NT2/D1 (cell line): ENCODE results near the gene MEN1.
A peak's percentile ranks its signal among the peaks of the same experiment; 100 is the strongest.

Source experiments
- DNase-seq: peaks from one replicate; pipeline ENCODE4 v3.0.0-alpha.2; 2011; ENCODE audit warnings: low read depth, low spot score
- H3K27me3 ChIP-seq: 2 replicates; pipeline ENCODE4 v1.6.0; 2011; ENCODE audit warnings: mild to moderate bottlenecking; ENCODE audit not compliant: insufficient read length, insufficient read depth
- H3K36me3 ChIP-seq: 2 replicates; pipeline ENCODE4 v1.6.1; 2011; ENCODE audit warnings: mild to moderate bottlenecking, low read length, mixed read lengths; ENCODE audit not compliant: insufficient read depth, insufficient read length
- H3K4me1 ChIP-seq: 2 replicates; pipeline ENCODE4 v1.5.1; 2011; ENCODE audit not compliant: insufficient read depth, insufficient read length
- H3K4me3 ChIP-seq: 2 replicates; pipeline ENCODE4 v1.5.1; 2011; ENCODE audit warnings: low read depth; ENCODE audit not compliant: insufficient read length
- H3K9ac ChIP-seq: 2 replicates; pipeline ENCODE4 v1.6.0; 2011; ENCODE audit warnings: low read depth; ENCODE audit not compliant: insufficient read length
- H3K9me3 ChIP-seq: 2 replicates; pipeline ENCODE4 v1.5.1; 2011; ENCODE audit warnings: mild to moderate bottlenecking, low read length; ENCODE audit not compliant: insufficient read depth
- SUZ12 ChIP-seq: IDR thresholded peaks from 2 replicates; pipeline ENCODE4 v1.6.1; 2011; ENCODE audit not compliant: insufficient read length, insufficient read depth; ENCODE audit errors: extremely low read depth
- YY1 ChIP-seq: IDR thresholded peaks from 2 replicates; pipeline ENCODE4 v1.6.1; 2011; ENCODE audit not compliant: insufficient read length, insufficient read depth
- ZNF274 ChIP-seq: IDR thresholded peaks from 2 replicates; pipeline ENCODE4 v1.6.1; 2011; ENCODE audit warnings: mild to moderate bottlenecking, low read depth, low read length

MEN1 gene

DNA sequence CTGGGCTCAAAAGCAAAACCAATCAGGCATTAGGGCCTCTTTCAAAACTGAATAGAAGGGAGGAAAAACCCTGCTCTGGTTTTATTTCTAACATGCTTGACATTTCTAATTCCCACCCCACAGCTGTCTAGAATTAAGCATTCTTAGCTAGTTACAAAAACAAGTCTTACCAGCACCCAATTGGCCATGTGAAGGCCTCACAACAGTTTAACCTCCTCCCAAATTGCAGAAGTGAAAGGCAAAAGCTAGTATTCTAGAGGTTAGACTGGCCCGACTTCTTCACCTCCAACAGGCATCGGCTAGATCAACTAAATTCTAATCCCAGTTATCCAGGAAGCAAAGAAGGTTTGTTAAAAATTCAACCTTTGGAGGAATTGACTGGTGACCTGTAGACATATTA, 38.5 kb downstream of the MEN1 start:
- Histone ChIP-seq H3K9ac (no peak overlapping the region), H3K4me1 (peaks cover 8% of the 10 kb centered on the region), H3K9me3 (no peaks in the 10 kb centered on the region), H3K36me3 (peaks cover 99% of the 10 kb centered on the region), H3K4me3 (no peak overlapping the region), H3K27me3 (no peaks in the 10 kb centered on the region)
- DNase-seq, result no peak
- TF ChIP-seq ZNF274, result no peak
- no peak for TF ChIP-seq YY1
- TF ChIP-seq SUZ12, result no peak

DNA sequence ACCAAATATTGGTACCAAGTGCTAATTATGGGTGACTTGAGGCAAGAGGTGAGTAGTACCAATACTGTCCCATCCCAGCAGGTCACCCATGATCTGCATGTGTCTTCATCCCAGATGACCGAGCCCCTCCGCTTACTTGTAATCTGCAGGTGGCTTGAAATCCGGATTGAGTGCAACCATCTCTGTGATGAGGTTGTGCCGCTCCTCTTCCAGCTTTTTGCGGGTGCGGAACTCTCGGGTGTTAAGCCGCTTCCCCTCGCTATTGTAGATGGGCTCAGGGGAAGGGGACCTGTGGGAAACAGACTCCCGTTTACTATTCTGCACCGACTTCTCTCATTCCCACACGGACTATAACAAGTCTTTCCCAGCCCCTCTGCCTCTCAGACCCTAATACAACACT, 40.2 kb downstream of the MEN1 start:
- Histone ChIP-seq H3K27me3 (no peaks in the 10 kb centered on the region), H3K9ac (no peak overlapping the region), H3K36me3 (peaks cover 97% of the 10 kb centered on the region), H3K4me3 (no peak overlapping the region), H3K9me3 (no peaks in the 10 kb centered on the region), H3K4me1 (peaks cover 12% of the 10 kb centered on the region)
- no peak for TF ChIP-seq SUZ12
- no peak for TF ChIP-seq YY1
- no peak for TF ChIP-seq ZNF274
- DNase-seq, result no peak

DNA sequence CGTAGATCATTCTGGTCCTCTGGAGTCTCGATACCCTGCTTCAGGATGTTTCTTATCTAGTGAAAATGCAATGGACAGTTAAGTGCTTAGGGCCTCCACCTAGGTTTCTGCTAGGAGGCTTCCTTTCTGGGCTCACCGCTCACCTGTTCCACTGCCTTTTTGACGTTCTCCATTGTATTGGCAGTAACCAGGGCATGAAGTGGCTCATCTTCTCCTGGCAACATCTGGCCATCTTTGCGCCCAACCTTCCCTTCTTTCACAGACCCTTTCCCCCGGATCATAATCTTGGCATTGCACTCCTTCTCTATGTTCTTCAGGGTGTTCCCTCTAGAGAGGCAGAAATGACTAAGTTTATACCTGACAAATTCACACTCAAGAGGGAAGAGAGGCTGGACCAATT, 41.1 kb downstream of the MEN1 start:
- TF ChIP-seq SUZ12, result no peak
- no peak for TF ChIP-seq YY1
- TF ChIP-seq ZNF274, result no peak
- H3K4me1 ChIP-seq, result peaks cover 16% of the 10 kb centered on the region
- H3K9me3 ChIP-seq, result no peaks in the 10 kb centered on the region
- no peaks in the 10 kb centered on the region for H3K27me3 ChIP-seq
- peaks cover 98% of the 10 kb centered on the region for H3K36me3 ChIP-seq
- no peak overlapping the region for H3K9ac ChIP-seq
- no peak overlapping the region for H3K4me3 ChIP-seq
- DNase-seq, result no peak

DNA sequence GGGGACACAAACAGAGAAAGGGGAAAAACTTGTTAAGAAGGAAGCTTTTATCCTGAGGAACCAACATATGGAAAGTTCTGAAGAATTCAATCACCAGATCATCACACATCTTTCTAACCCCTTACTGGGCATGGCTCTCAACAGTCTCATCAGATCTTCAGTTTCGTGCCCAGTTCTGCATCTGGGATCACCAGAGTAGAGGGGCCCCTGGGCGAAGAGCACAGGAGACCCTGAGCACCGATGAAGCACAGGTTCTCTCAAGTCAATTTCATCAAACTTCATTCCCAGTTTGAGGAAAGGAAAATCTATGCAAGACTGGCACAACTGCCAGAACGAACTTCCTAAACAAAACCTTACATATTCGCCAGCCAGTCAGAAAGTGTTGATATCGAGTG, 42.1 kb downstream of the MEN1 start:
- Histone ChIP-seq H3K9ac (no peak overlapping the region), H3K36me3 (peaks cover 97% of the 10 kb centered on the region), H3K9me3 (no peaks in the 10 kb centered on the region), H3K4me3 (no peak overlapping the region), H3K27me3 (no peaks in the 10 kb centered on the region), H3K4me1 (peaks cover 26% of the 10 kb centered on the region)
- TF ChIP-seq SUZ12 (no peak), ZNF274 (no peak), YY1 (no peak)
- no peak for DNase-seq

DNA sequence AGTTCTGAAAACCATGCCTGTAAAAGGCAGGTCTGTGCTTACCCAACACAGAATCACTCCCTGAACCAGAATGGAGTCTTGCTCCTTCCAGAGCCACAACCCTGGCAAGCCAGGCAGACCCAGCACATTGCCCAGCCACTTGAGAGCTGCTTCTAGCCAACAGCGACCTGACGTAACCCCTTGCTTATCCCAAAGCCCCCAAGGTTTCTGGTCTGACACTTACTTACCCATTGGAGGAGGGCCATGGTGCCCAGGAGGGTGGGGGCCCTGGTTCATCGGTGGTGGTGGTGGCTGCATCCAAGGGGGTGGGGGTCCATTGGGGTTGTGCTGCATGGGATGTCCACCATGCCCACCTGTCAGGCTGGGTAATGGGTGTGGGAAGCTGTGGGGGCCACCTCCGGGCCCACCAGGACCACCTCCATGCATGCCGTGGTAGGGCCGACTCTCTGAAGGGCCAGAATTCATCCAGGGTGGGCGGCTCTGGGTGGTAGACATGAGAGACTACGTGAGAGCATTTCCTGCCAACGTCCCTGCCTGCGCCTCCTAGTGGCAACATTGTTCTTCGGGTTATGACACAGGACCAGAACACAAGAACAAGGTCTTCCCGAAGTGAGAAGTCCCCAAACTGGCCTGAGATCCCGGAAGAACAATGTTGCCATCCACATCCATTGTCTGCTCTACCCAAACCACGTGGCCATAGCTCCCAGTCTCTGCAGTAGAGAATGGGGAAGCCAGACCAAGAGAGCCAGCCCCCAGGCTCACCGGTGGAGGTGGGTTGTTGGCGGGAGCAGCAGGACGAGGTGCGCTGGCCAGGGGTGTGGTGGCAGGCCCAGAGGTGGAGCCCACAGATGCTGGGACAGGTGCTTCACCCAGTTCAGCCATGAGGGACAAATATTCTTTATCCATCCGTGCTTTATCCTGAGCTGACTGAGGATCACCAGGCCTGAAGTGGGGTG, 42.7 kb downstream of the MEN1 start:
- peaks cover 30% of the 10 kb centered on the region for H3K4me1 ChIP-seq
- peaks cover 95% of the 10 kb centered on the region for H3K36me3 ChIP-seq
- H3K4me3 ChIP-seq, result no peak overlapping the region
- DNase-seq, result peak; percentile 68
- no peak overlapping the region for H3K9ac ChIP-seq
- TF ChIP-seq ZNF274 (no peak), SUZ12 (no peak), YY1 (no peak)
- no peaks in the 10 kb centered on the region for H3K9me3 ChIP-seq
- no peaks in the 10 kb centered on the region for H3K27me3 ChIP-seq

DNA sequence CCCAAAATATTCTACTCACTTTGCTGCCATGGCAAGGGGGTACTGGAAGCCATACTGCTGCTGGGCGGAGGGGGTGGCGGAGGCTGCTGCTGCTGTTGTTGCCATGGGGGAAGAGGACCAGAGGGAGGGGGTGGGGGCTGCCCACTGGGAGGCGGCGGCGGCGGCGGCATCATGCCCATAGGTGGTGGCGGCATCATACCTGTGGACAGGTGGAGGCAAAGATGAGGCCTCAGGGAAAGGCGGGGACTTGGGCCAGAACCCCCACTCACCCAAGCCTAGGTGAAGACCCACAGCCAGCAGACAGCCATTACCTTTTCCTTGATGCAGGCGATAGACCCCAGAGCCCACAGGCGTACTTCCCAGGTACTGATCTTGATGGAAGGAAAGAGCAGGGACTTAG, 43.5 kb downstream of the MEN1 start:
- Histone ChIP-seq H3K36me3 (peaks cover 94% of the 10 kb centered on the region), H3K4me1 (peaks cover 36% of the 10 kb centered on the region), H3K27me3 (no peaks in the 10 kb centered on the region), H3K4me3 (no peak overlapping the region), H3K9me3 (no peaks in the 10 kb centered on the region), H3K9ac (no peak overlapping the region)
- TF ChIP-seq YY1 (no peak), ZNF274 (no peak), SUZ12 (no peak)
- no peak for DNase-seq

DNA sequence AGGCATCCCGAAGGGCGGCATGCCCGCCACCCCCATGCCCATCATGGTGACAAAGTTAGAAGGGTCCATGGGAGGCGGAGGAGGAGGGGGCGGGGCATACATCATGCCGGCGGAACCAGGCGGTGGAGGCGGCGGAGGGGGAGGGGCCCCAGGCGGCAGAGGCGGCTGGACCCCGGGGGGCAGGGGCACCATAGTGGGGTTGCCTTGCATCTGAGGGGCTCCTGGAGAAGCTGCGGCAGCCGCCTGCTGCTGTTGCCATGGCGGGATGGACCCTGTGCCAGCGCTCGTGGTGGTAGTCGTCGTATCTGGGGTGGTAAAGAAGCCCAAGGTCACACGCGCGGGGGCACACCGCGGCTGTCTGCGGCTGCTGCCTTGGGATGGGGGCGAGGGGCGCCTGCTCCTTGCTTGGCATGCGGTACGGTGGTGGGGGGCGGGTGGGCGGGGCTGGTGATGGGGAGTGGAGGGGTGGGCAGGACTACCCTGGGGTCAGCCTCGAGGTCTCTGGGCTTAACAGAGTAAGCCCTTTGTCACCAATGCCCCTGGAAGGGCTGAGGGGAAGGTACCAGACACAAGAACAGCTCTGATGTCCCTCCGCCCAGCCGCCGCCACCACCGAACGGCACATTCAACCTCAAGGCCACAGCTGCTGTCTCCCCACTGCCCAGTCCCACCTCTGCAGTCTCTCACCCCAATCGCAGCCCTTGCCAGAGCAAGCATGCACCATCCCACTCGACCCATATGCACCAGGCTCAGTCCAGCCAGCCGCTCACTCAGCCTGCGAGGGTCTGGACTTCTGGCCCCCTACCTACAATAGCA, 44.3 kb downstream of the MEN1 start:
- H3K9ac ChIP-seq, result no peak overlapping the region
- no peak overlapping the region for H3K4me3 ChIP-seq
- no peak for TF ChIP-seq ZNF274
- no peak for TF ChIP-seq YY1
- TF ChIP-seq SUZ12, result no peak
- H3K27me3 ChIP-seq, result no peaks in the 10 kb centered on the region
- H3K4me1 ChIP-seq, result peaks cover 40% of the 10 kb centered on the region
- no peaks in the 10 kb centered on the region for H3K9me3 ChIP-seq
- no peak for DNase-seq
- peaks cover 86% of the 10 kb centered on the region for H3K36me3 ChIP-seq

DNA sequence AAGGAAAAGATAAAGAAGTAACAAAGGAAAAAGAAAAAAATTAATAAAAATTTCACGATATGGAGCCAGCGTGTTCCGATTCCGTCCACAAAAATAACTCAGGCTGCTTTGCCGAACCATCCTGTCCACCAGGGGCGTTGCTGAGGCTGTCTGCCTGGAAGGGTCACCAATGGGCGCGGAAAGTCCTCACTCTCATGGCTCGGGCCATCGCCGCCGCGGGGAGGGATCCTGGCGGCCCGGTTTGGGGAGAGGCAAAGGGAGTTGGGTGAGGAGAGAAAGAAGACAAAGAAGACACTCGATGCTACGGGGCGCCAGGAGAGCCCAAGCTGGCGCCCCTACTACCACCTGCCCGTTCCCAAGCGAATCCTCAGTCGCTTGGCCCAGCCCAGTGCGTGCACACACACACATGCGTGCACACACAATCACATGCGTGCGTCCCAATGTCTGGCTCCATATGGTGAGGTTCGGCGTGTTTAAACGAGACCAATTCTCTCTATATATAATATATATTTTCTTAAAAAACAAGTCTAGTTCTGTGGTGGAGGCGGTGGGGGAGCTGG, 45.0 kb downstream of the MEN1 start:
- Histone ChIP-seq H3K4me1 (peaks cover 46% of the 10 kb centered on the region), H3K4me3 (no peak overlapping the region)
- DNase-seq, result no peak

More for the DNA sequence above, 45.0 kb downstream of the MEN1 start:
- Histone ChIP-seq H3K9me3 (no peaks in the 10 kb centered on the region), H3K36me3 (peaks cover 79% of the 10 kb centered on the region), H3K27me3 (no peaks in the 10 kb centered on the region), H3K9ac (no peak overlapping the region)
- TF ChIP-seq YY1, result no peak
- TF ChIP-seq SUZ12, result no peak
- TF ChIP-seq ZNF274, result no peak
